Measurements from ENCODE around the gene CD46.
"Not testable (repeated sequence)": the region's sequence is repeated elsewhere in the genome, so short reads cannot be mapped to it uniquely, and the experiment has no call there.

CD46 gene

GRCh38 chr1:207751790-207752455, at the start of gene CD46:
Gene CD46 (plus strand): TSS chr1:207752054. CDS start chr1:207752213, 159 bp downstream.
- DNase-seq: peak; percentile 95

- no peak for DNase-seq
Measured at GRCh38 chr1:207702317-207702716, 49.5 kb upstream of the CD46 start.

- no peak for DNase-seq
Measured at GRCh38 chr1:207703712-207704111, 48.1 kb upstream of the CD46 start.

- DNase-seq: not testable (repeated sequence)
Measured at GRCh38 chr1:207708004-207708403, 43.9 kb upstream of the CD46 start.

- no peak for DNase-seq
Measured at GRCh38 chr1:207711285-207711684, 40.6 kb upstream of the CD46 start.

GRCh38 chr1:207712701-207713100, 39.2 kb upstream of the CD46 start:
- DNase-seq: not testable (repeated sequence)

GRCh38 chr1:207713529-207713928, 38.3 kb upstream of the CD46 start:
- DNase-seq: no peak

- DNase-seq: no peak
Measured at GRCh38 chr1:207719234-207719633, 32.6 kb upstream of the CD46 start.

- not testable (repeated sequence) for DNase-seq
Measured at GRCh38 chr1:207728200-207728858, 23.5 kb upstream of the CD46 start.

GRCh38 chr1:207737503-207738157, 14.2 kb upstream of the CD46 start:
- DNase-seq: not testable (repeated sequence)

- not testable (repeated sequence) for DNase-seq
Measured at GRCh38 chr1:207738158-207738659, 13.6 kb upstream of the CD46 start.

GRCh38 chr1:207740207-207740606, 11.6 kb upstream of the CD46 start:
- DNase-seq: no peak

- no peak for DNase-seq
Measured at GRCh38 chr1:207742850-207743555, 8.9 kb upstream of the CD46 start.

GRCh38 chr1:207744000-207744534, 7.8 kb upstream of the CD46 start:
- no peak for DNase-seq

GRCh38 chr1:207745285-207745684, 6.6 kb upstream of the CD46 start:
- DNase-seq: no peak

- no peak for DNase-seq
Measured at GRCh38 chr1:207745839-207746767, 5.8 kb upstream of the CD46 start.

GRCh38 chr1:207747627-207748492, 4.0 kb upstream of the CD46 start:
- no peak for DNase-seq

- DNase-seq: no peak
Measured at GRCh38 chr1:207748737-207749528, 2.9 kb upstream of the CD46 start.

GRCh38 chr1:207750631-207751305, 1.1 kb upstream of the CD46 start:
- DNase-seq: no peak

Data from activated CD4-positive, CD25-positive, alpha-beta regulatory T cell treated with anti-CD3 and anti-CD28 coated beads, Interleukin-2, amount 50 U/mL, for 72 hours (primary cell).